ENCODE results near the gene TAX1BP1.
"Not testable (repeated sequence)": the region's sequence is repeated elsewhere in the genome, so short reads cannot be mapped to it uniquely, and the experiment has no call there.

Gene TAX1BP1

DNA sequence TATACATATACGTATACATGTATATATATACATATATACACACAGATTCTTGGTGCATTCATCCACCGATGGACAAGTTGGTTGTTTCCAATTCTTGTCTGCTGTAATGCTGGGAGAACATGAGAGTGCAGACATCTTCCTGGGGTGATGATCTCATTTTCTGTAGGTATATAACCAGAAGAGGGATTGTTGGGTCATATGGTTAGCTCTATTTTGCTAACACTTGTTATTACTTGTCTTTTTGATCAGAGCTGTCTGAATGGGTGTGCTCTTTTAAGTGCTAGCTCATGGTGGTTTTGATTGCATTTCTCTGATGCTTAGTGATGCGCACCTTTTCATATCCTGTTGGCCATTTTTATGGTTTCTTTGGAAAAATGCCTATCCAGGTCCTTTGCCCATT lies 106.4 kb downstream of the TAX1BP1 start:
- DNase-seq, result no peak

DNA sequence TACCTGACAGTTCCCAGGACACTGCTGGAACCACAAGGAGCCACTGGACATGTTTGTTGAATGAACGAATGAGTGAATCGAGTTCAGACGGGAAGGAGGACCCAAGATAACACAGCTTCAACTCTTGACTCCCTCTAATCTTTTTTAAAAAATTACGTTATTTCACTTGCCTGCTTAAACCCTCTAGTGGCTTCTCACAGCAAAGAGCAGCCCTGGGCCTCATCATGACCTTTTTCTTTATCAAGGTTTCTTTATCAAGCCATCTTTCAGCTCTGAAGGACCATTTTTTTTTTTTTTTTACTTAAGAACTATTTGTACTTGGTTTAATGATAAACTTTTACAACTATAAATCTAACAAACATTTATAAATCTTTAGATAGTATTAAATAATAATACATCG lies 110.6 kb downstream of the TAX1BP1 start:
- DNase-seq, result no peak

DNA sequence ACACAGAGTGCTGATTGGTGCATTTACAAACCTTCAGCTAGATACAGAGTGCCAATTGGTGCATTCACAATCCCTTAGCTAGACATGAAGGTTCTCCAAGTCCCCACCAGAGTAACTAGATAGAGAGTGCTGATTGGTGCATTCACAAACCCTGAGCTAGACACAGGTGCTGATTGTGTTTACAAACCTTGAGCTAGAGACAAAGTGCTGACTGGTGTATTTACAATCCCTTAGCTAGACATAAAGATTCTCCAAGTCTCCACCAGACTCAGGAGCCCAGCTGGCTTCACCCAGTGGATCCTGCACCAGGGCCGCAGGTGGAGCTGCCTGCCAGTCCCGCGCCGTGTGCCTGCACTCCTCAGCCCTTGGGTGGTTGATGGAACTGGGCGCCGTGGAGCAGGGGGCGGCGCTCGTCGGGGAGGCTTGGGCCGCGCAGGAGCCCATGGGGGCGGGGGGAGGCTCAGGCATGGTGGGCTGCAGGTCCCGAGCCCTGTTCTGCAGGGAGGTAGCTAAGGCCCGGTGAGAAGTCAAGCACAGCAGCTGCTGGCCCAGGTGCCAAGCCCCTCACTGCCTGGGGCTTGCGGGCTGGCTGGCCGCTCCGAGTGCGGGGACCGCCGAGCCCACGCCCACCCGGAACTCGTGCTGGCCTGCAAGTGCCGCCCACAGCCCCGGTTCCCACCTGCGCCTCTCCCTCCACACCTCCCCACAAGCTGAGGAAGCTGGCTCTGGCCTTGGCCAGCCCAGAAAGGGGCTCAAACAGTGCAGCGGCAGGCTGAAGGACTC lies 116.9 kb downstream of the TAX1BP1 start:
- DNase-seq, result not testable (repeated sequence)

DNA sequence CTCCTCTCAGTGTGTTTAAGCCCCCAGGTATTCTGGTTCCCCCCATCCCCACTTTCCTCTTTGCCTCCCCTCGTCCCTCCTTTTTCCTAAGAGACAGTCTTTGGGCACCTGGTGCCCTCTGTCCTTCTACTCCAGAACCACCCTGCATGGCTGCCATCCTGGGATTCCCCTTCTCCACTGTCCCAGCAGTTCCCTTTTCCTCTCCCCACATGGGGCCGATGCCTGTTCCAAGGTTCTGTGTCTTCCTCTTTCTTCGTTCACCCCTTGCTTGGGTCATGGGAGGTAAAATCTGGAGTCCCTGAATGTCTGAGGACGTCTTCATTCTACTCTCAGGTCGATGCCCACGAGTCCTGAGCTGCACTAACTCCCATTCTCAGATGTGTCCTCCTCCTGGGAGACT lies 120.8 kb downstream of the TAX1BP1 start:
- DNase-seq, result no peak

DNA sequence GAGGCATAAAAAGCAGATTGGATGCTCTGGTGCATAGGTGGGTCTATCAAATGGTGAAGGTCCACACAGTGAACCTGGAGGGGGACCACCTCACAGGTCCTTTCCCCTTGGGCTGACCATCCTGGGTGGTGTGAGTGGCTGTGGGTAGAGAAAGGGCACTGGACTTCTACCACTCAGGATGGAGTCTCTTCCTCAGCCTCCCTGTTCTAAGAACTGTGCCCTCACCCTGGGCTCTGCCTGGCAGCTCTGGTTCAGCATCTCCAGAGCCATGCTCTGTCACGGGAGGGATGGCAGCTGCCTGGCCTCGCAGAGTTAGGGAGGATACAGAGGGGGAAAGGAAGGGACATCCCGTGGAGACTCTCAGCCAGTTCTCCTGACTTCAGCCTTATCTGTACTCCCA lies 121.8 kb downstream of the TAX1BP1 start:
- DNase-seq, result no peak

DNA sequence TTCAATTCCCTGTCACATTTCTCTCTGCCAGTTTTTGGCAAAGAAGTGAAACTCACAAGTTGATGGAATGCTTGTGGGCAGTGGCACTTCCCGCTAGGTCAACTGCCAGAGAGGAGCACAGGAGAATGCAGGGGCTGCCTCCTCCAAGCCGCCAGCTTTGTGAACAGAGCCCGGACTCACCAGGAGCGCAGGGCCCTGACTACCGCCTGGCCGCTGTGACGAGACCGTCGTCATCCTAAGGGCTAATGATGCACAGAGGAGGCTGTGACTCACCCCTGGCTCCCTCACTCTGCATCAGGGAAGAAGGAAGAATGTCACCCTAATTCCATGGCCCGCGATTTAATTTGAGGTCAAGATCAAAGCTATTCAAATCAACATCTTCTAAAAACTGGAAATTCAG lies 123.9 kb downstream of the TAX1BP1 start:
- no peak for DNase-seq

DNA sequence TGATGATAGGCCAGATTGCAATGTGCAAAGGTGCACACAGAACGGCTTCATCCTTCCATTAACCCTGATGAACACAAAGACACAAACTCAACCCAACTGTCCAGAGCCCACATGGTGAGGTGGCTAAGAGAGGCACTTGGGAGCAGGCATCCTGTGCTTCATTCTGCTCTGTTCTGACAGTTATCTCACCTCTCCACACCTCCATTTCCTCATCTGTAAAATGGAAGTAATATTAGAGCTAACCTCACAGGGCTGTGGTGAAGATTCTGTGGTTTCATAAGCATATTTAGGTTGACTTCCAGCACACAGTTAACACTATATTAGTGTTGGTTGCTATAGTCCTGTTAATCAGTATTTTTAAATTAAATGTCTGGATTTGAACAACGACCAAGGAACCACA lies 126.3 kb downstream of the TAX1BP1 start:
- no peak for DNase-seq

DNA sequence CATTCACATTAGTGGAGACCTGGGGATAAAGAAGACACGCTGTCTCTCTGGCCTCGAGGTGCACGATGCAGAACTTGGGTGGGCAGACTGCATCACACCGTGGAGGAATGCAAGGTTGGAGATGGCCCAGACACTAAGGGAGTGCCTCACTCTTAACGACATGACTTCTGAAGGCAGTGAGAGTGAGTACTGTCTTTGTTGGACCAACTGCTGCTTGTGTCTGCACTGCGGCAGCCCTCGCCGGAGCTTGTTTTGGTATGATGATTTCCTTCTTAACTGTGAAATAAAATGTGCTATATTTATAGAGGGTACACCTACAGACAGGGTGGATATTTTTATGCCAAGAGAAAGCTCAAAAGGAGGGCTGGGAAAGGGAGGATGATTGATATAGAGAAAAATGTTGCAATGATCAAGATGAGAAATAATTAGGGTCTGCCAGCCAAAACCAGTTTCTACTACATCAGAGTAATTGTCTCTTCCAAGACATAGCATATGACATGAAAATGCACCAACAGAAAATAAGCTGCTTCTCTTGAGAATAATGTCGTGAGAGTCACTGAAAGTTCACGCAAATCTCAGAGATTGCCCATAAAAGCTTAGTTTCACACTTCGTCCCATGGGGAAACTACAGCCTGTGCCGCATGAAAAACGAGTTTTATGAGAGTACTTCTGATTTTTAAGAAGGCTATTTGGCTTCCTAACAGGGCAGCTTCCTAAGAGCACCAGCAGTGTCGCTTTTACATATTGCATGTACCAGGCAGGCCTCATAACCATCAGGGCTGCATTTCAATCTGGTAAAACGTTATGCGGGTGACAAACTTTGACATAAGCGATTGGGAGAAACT lies 127.1 kb downstream of the TAX1BP1 start:
- DNase-seq, result no peak

DNA sequence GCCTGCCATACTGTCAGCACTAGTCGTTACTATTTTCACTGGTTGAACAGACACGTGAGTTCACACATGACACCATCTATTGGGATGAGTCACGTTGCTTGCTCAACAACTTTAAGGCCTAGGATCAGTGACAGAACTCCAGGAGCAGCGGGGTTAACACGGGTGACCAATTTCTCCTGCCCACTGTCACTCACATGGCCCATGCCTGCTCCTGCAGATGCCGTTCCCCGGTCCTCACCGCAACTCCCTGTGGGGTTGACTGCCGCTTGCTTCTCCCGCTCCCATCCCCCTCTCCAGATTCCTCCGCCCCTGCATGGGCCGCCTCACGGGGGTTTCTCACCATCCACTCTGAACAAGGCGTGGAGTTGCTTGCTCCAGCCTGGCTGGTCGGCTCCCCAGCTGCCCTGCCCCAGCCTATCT lies 128.2 kb downstream of the TAX1BP1 start:
- DNase-seq, result no peak

DNA sequence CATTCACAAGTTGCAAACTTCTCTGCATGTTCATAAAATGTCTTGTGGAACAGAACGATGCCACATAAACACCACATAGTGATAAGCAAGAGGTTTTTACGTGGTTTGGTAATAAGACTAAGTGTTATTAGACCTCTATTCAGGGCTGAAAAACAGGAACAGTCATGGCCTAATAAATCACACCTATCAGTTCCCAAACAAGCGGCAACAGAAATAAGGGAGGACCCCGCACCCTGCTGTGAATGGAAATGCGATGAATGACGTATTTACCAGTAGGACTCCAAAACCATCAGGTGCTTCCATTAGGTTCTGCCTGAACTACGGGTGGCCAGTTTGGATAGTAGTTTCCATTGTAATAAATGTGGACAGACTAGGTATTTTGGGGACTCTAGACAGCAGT lies 129.1 kb downstream of the TAX1BP1 start:
- no peak for DNase-seq

DNA sequence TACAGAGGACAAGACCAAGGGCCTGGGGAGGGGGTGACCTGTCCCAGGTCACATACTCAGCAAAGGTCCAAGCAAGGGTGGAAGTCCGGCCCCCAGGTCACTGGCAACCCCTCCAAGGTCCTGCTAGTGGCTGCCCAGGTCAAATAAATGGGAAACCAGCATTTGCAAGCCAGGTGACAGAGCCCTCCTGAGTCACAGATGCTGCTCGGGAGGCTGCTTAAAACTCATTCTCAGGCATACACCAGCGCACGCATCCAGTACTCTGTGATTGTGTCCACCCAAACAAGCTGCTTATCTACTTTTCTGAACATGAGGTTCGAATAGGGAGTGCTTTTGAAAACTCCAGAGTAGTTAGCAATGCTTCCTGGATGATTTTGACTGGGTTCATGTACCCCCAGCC lies 130.6 kb downstream of the TAX1BP1 start:
- DNase-seq, result no peak

DNA sequence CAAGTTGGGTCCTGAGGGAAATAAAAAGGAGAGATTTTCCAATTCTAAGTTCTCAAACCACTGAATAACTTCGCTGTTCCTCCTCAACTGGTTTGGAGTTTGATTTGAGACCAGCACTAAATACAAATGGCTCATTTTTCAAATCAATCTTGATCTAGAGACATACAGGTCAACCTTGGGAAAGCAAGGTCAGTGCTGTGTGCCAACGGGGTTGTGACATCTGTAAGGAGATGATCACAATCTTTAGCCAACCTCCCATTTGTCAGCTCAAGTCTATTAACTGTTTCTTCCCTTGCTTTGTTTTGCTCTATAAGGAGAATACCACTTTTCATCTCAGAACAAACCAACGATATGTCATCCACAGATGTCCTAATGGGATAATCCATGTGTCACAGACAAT lies 131.1 kb downstream of the TAX1BP1 start:
- DNase-seq, result no peak

DNA sequence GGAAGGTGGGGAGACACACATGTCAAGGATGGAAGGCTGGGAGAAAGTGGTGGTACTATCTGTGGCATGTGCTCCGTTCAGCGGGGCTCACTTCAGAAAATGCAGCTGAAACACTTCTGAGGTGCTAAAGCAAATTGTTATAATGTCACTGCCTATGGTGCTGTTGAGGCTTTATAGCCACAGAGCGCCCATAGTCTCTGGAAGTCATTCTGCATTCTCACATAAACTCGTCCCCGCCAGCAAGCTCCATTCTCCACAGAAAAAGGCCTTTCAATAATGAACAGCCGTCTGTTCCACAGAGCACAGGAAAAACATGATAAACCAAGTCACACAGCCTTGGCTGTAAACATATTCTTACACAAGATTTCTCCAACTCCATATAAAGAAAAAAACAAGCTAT lies 131.9 kb downstream of the TAX1BP1 start:
- no peak for DNase-seq

DNA sequence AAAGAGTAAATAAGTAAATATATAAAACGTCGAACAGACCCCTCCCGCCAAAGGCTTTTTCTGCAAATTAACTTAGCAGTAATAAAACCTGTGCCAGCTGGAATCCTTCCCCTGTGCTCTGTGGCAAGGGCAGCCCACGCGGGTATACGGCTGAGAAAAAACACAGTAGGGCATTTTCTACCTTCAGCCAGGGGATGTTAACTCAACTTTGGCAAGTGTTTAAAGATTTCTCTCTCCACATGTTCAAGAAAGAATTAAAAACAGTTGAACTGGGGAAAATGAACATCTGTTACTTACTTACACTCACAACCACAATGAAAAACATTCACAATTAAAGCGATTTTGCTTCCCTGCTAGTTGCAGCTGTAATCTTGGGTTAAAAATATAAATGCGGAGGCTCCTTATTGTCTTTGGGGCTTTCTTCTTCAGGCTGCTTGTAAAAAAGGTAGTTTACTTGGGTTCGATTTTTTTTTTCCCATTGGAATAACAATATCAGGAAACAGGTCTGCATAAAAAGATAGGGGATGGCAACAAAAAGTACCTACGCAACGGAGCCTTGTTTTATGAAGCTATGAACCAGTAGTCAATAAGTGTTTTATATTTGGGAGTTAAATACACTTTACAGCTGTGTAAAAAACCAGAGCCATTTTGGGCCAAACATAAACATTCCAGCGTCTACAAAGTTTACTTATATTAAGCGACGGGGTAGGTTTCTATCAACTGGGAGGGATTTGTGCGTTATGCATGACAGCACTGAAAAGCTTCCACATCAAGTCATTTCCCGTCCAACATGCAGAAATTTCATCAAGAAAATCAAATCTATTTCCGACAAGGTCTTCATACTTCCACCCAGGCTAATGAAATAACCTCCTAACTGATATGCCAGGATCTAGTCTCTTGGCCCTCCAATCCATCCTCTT lies 132.7 kb downstream of the TAX1BP1 start:
- no peak for DNase-seq

DNA sequence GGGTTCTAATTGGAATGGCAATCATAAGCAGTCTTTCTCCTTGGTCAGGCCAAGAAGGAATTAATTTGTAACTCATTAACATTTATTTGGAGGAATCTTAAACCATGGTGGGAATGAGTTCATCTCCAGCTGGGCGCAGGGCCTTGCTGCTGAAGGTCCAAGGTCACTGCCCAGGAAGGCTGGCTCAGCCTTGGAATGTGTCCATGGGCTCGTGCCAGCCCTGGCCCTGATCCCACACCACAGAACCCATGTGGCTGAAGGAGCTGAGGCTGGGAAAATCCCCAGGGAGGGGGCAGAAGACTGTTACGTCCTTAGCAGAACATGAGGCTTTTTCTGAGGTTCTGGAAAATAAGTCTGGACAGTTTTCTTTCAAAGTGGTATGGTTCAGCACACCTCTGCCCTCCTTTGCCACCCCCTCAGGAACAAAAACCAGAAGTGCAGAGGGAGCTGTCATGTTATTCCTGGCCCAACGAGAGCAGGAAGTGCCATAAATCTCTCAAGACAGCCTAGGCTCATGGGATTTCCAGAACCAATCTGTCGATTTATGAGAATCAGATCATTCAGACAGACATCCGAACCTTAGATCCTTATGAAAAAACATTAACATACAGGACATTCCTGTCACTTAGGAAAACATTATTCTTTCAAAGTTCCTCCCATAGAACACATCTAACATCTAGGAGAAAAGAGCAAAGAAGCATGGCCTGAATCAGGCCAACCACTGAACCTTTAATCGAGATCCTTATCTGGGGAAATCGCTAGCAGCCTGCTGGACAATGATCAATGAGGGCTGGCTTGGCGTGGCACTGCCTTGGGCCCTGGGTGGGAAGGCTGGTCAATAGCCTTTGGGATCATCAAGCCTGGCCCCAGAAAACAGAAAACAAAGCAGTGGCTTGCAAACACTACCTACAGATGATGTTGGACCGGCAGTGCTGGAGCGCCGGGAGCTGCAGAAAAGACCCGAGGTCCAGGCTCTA lies 134.3 kb downstream of the TAX1BP1 start:
- no peak for DNase-seq

DNA sequence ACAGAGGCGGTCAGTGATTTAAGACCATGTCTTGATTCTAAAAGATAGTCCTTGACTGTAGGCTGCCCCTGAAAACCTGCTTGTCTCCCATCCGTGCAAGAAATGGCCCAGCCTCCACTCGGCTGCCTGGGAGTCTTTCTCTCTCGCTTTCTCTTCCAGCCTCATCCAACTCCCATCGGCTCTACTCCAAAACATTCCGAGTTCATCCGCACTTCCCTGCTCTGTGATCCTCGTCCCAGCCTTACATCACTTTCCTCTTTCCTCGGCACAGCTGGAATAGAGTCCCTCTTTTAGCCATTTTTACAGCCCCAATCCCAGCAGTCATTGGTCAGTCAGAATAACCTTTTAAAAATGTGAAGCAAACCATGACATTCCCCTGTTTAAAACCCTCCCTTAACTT lies 135.1 kb downstream of the TAX1BP1 start:
- no peak for DNase-seq

DNA sequence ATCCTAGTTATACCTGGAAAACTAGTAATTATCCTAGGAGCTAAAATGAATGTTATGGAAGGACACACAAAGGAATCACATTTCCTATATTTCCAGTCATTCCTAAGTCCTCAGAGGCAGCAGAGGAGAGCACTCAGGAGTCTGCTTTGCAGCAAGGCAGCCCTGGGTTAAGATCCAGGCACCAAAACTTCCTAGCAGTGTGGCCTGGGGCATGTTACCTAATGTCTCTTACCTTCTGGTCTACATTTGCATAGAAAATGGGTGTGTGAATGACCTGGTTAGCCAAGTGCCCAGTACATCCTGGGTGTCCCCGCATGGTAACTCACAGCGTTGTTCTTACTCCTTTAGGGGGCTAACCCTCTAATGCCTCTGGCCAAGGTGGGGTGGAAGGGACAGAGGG lies 135.9 kb downstream of the TAX1BP1 start:
- DNase-seq, result no peak

DNA sequence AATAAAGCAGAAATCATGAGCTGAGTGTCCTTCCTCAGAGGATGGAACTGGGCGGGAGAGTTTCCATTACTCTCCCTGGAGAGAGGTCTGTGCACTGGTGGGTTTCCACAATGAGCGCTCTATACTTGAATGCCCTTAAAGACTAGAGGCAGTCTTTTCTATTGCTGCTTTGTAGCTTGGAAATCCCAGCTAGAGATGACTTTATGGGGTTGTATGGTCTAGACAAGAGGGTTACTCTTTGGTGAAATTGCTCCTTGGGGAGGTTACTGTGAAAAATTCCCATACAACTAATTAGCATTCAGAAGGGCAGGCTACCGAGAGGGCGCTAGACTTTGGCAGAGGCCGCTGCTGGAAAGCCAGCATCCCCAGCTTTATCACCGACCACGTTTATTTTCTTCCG lies 136.8 kb downstream of the TAX1BP1 start:
- no peak for DNase-seq

All from stimulated activated naive CD4-positive, alpha-beta T cell treated with Interleukin-2 at 50 U/mL for 16 hours (primary cell).